Mucosa of descending colon (tissue), 3 donors: ENCODE results near the gene CELA1. TPM values are rescaled to one million over a fixed set of nuclear protein-coding genes. Genes with fewer than 3 reads are reported as not detected.

Source experiments
- ATAC-seq: fragments of 200-7000 bp; cut with Tn5 transposase; one replicate; pipeline ENCODE4 v1.9.1; 2020; ENCODE audit warnings: mild to moderate bottlenecking, moderate library complexity
- DNase-seq, 3 donors: peaks; one replicate each; pipeline ENCODE4 v3.0.0-alpha.2; 2020
- H3K36me3 ChIP-seq: fragments of 200-600 bp; one replicate; pipeline ENCODE4 v1.8.0; 2021; ENCODE audit warnings: low read depth, mild to moderate bottlenecking
- H3K4me1 ChIP-seq: fragments of 200-600 bp; one replicate; pipeline ENCODE4 v1.8.0; 2021; ENCODE audit warnings: low read depth, mild to moderate bottlenecking
- H3K4me3 ChIP-seq: fragments of 200-600 bp; one replicate; pipeline ENCODE4 v1.8.0; 2021; ENCODE audit warnings: mild to moderate bottlenecking
- H3K9me3 ChIP-seq: fragments of 200-600 bp; one replicate; pipeline ENCODE4 v1.8.0; 2021; ENCODE audit warnings: mild to moderate bottlenecking
- intact Hi-C, 2 donors: fragments of 100-400 bp; cut with DNase I in 1 of 2; cut with micrococcal nuclease in 1 of 2; formaldehyde crosslinking; loops; one replicate each; pipeline versions ENCODE4 v1.11.0 to v1.11.1; 2022; cut with DNase I, micrococcal nuclease
- total RNA-seq, 3 donors: library from RNA; stranded (reverse); fragmentation: NEBNext Ultra II Directional in 2 of 3; extraction: Animal tissue kit (Norgen Biotek cat#: 25700) in 2 of 3; gene quantifications; one replicate each; pipeline versions ENCODE4 v1.2.1 to v1.2.4, GENCODE V29; 2021 to 2023
- TF ChIP-seq, protein P1 (sequence below): fragments of 200-600 bp; IDR thresholded peaks from one replicate; pipeline ENCODE4 v1.8.0; 2022; ENCODE audit warnings: antibody characterized with exemption, mild to moderate bottlenecking
- donor health status: DM: no; HTN: no; CAD: no; lungs with moderate emphysema.
- donor health status: DM: no; HTN: no; CAD: no.
- donor health status: DM: no; HTN: yes; CAD: no.

Gene CELA1
- total RNA-seq, 3 donors from 2014 or later, result not detected

DNA sequence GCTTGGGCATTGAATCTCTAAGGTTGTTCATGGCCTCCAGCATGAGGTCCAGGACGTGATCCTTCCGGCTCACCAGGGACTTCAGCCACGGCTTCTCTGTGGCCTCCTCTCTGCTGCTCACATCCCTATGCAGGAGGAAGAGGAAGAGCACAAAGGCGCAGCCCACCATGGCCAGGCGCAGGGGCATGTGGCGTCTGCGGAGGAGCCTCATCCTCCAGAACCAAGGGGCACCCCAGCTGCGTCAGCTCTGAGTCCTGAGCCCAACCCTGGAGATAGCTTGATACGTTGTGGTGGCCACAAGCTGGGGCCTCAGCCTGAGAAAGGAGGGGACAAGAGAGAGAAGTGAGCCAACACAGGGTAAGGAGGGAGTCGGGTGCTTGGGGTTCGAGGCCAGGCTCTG, 33.1 kb upstream of the CELA1 start:
- Histone ChIP-seq H3K36me3 (peaks cover 3% of the 10 kb centered on the region), H3K4me1 (no peaks in the 10 kb centered on the region), H3K4me3 (no peak overlapping the region), H3K9me3 (no peaks in the 10 kb centered on the region)
- ATAC-seq (peak; percentile 12), DNase-seq (no peak)
- intact Hi-C loops, result no loop called here
- TF ChIP-seq, protein P1, sequence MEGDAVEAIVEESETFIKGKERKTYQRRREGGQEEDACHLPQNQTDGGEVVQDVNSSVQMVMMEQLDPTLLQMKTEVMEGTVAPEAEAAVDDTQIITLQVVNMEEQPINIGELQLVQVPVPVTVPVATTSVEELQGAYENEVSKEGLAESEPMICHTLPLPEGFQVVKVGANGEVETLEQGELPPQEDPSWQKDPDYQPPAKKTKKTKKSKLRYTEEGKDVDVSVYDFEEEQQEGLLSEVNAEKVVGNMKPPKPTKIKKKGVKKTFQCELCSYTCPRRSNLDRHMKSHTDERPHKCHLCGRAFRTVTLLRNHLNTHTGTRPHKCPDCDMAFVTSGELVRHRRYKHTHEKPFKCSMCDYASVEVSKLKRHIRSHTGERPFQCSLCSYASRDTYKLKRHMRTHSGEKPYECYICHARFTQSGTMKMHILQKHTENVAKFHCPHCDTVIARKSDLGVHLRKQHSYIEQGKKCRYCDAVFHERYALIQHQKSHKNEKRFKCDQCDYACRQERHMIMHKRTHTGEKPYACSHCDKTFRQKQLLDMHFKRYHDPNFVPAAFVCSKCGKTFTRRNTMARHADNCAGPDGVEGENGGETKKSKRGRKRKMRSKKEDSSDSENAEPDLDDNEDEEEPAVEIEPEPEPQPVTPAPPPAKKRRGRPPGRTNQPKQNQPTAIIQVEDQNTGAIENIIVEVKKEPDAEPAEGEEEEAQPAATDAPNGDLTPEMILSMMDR, result no peak

- DNase-seq (no peak), ATAC-seq (no peak)
- intact Hi-C loops, result no loop called here
- no peaks in the 10 kb centered on the region for H3K9me3 ChIP-seq
- H3K4me1 ChIP-seq, result no peaks in the 10 kb centered on the region
- H3K4me3 ChIP-seq, result no peak overlapping the region
- TF ChIP-seq, protein P1, result no peak
- peaks cover 3% of the 10 kb centered on the region for H3K36me3 ChIP-seq
Observed at GRCh38 chr12:51378749-51379148, 32.3 kb upstream of the CELA1 start.

GRCh38 chr12:51377099-51377984, 30.9 kb upstream of the CELA1 start:
- Histone ChIP-seq H3K4me3 (no peak overlapping the region), H3K36me3 (peaks cover 3% of the 10 kb centered on the region), H3K4me1 (no peaks in the 10 kb centered on the region), H3K9me3 (no peaks in the 10 kb centered on the region)
- intact Hi-C loops, result no loop called here
- no peak for ATAC-seq
- TF ChIP-seq, protein P1, result no peak
- no peak for DNase-seq

- intact Hi-C loops, result no loop called here
- Histone ChIP-seq H3K4me1 (no peaks in the 10 kb centered on the region), H3K36me3 (no peaks in the 10 kb centered on the region), H3K9me3 (no peaks in the 10 kb centered on the region), H3K4me3 (no peak overlapping the region)
- ATAC-seq (no peak), DNase-seq (no peak)
- TF ChIP-seq, protein P1, result no peak
Observed at GRCh38 chr12:51374856-51375255, 28.4 kb upstream of the CELA1 start.

DNA sequence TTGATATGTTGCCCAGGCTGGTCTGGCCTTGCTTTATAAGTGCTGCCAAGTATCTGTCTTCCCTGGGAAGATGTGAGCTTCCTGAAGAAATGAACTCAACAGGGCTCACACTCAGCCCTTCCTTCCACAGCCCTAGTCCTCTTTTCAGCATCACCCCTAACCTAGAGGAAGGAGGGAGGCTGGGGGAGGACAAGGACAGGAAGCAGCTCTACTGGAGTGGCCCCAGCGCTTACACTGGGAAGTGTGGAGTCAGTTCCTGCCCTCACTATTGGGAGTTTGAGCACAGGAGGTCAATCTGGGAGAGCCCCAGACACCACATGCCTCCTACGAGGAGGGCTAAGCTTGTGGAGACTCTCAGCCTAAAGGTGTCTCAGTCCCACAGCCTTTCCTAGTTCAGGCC, 27.9 kb upstream of the CELA1 start:
- intact Hi-C loops, result no loop called here
- Histone ChIP-seq H3K4me1 (no peaks in the 10 kb centered on the region), H3K9me3 (no peaks in the 10 kb centered on the region), H3K4me3 (no peak overlapping the region), H3K36me3 (no peaks in the 10 kb centered on the region)
- DNase-seq, result no peak
- TF ChIP-seq, protein P1, result no peak
- no peak for ATAC-seq
